ENCODE measurements around the gene CACUL1. TPM values are rescaled to one million over a fixed set of nuclear protein-coding genes. Genes with fewer than 3 reads are reported as not detected.
"Not testable (repeated sequence)": the region's sequence is repeated elsewhere in the genome, so short reads cannot be mapped to it uniquely, and the experiment has no call there.

CACUL1 gene
- total RNA-seq, 4 donors from 2014 or later, result 36.4 to 46.3 (median 41.9) TPM

DNA sequence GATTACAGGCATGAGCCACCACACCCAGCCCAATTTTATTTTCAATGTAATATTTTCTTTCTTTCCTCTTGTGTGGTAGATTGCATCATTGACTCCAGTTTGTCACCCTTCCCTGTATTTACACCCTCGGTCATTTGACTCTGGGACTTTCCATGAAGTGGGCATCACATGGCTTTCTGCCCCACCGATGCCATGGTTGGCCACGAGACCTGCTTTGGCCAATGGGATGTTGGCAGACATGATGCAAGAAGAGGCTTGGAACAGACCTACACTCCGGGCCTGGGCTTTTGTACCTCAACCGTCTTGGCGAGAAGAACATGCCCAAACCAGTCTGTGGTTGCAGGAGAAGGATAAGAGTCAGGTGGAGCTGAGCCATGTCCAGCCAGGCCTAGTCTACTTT, 38.8 kb upstream of the CACUL1 start:
- DNase-seq (ENCODE audit: low spot score), result no peak
- TF ChIP-seq, protein P1, sequence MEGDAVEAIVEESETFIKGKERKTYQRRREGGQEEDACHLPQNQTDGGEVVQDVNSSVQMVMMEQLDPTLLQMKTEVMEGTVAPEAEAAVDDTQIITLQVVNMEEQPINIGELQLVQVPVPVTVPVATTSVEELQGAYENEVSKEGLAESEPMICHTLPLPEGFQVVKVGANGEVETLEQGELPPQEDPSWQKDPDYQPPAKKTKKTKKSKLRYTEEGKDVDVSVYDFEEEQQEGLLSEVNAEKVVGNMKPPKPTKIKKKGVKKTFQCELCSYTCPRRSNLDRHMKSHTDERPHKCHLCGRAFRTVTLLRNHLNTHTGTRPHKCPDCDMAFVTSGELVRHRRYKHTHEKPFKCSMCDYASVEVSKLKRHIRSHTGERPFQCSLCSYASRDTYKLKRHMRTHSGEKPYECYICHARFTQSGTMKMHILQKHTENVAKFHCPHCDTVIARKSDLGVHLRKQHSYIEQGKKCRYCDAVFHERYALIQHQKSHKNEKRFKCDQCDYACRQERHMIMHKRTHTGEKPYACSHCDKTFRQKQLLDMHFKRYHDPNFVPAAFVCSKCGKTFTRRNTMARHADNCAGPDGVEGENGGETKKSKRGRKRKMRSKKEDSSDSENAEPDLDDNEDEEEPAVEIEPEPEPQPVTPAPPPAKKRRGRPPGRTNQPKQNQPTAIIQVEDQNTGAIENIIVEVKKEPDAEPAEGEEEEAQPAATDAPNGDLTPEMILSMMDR (IDR thresholded peaks at IDR 0.05), result no peak
- no peak for ATAC-seq (ENCODE audit: low FRiP score)

GRCh38 chr10:118792526-118792925, 37.8 kb upstream of the CACUL1 start:
- ATAC-seq (ENCODE audit: low FRiP score) (no peak), DNase-seq (ENCODE audit: low spot score) (no peak)
- TF ChIP-seq, protein P1 (IDR thresholded peaks at IDR 0.05), result no peak

DNA sequence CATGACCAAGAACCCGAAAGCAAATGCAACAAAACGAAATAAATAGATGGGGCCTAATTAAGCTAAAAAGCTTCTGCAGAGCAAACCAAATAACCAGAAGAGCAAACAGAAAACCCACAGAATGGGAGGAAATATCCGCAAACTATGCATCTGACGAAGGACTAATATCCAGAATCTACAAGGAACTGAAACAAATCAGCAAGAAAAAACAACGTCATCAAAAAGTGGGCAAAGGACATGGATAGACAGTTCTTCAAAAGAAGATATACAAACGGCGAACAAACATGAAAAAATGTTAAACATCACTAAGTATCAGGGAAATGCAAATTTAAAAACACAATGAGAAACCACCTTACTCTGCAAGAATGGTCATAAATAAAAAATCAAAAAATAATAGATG, 35.3 kb upstream of the CACUL1 start:
- TF ChIP-seq, protein P1 (IDR thresholded peaks at IDR 0.05), result no peak
- no peak for ATAC-seq (ENCODE audit: low FRiP score)

GRCh38 chr10:118785551-118785950, 30.8 kb upstream of the CACUL1 start:
- ATAC-seq (ENCODE audit: low FRiP score) (no peak), DNase-seq (ENCODE audit: low spot score) (no peak)
- TF ChIP-seq, protein P1 (IDR thresholded peaks at IDR 0.05), result no peak

More for the DNA sequence above, 35.3 kb upstream of the CACUL1 start:
- no peak for DNase-seq (ENCODE audit: low spot score)

DNA sequence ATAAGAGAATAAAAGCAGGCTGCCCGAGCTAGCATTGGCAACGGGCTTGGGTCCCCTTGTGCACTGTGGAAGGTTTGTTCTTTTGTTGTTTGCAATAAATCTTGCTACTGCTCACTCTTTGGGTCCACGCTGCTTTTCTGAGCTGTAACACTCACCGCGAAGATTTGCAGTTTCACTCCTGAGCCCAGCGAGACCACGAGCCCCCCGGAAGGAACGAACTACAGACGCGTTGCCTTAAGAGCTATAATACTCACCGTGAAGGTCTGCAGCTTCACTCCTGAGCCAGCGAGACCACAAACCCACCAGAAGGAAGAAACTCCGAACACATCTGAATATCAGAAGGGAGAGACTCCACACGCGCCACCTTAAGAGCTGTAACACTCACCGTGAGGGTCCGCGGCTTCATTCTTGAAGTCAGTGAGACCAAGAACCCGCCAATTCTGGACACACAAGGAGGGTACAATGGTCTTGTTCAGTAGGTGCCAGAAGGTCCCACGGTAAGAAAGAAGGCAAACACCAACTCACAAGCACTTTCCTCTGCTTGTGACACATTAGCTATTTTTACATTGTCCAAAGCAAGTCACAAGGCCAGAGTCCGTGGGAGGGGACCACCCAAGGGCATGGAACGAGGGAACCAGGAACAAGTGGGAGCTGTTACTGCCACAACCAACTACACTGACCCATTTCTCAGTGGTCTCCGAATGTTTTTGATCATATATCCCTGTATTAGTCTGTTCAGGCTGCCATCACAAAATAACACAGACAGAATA, 29.2 kb upstream of the CACUL1 start:
- ATAC-seq (ENCODE audit: low FRiP score) (no peak), DNase-seq (ENCODE audit: low spot score) (no peak)
- TF ChIP-seq, protein P1 (IDR thresholded peaks at IDR 0.05), result no peak

- DNase-seq (ENCODE audit: low spot score); ATAC-seq (ENCODE audit: low FRiP score): not testable (repeated sequence)
These were observed 28.2 kb upstream of the CACUL1 start for GRCh38 chr10:118782916-118783465.

- ATAC-seq (ENCODE audit: low FRiP score), result no peak
- TF ChIP-seq, protein P1 (IDR thresholded peaks at IDR 0.05), result no peak
These were observed 26.8 kb upstream of the CACUL1 start for GRCh38 chr10:118781541-118781940.

More at GRCh38 chr10:118781541-118781940, 26.8 kb upstream of the CACUL1 start:
- DNase-seq (ENCODE audit: low spot score), result no peak
